Measurements from ENCODE around the gene SP3. TPM values are rescaled to one million over a fixed set of nuclear protein-coding genes. Genes with fewer than 3 reads are reported as not detected.

The SP3 gene
- polyA plus RNA-seq, 3 donors, result 11.4 to 26.9 (median 24.4) TPM

DNA sequence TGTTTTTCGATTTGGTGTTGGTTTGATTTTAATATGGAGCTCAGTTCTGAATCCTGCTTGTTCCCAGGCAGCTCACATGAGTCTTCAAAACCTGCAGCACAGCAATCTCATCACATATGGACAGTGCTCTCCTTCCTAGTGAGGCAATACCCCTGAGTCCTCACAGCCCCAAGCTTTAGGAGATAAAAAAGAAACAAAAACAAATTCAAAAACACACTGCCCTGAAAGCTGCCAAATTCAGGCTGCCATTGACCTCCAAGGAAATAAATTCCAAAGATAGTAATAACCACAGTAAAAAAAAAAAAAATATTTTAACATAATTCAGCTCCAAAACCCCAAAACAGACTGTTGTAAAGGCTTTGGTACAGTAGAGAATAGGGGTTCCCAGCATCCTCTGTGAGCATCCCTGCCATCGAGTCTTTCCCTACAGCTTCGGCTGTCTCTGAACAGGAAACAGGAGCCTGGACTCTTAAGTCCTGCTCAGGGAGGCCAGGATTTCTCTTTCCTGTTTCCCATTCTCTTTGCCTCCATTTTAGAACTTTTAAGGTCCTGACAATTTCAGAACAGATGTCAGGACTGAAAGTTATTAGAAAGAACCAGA lies 14.7 kb upstream of the SP3 start:
- no peak overlapping the region for H3K27ac ChIP-seq (ENCODE audit: low read depth, low read length)
- WGBS, 3 donors, result 58 to 69% (median 58%) methylated on average over 3 of the region's 3 CpGs

DNA sequence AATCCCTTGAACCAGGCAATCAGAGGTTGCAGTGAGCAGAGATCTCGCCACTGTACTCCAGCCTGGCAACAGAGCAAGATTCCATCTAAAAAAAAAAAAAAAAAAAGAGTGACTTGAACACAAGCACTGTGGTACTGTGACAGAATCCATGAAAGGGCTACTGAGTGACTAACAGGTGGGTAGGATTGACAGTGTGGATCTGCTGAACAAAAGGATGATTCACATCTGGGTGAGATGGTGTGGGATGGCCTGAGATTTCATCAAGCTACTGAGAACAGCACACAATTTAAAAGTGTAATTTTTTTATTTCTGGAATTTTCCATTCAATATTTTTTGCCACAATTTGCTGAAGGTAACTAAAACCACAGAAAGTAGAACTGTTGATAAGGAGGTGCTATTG lies 13.3 kb upstream of the SP3 start:
- WGBS, 3 donors, result 88 to 100% (median 92%) methylated on average over 1 of the region's 1 CpG
- no peak overlapping the region for H3K27ac ChIP-seq (ENCODE audit: low read depth, low read length)

GRCh38 chr2:173972636-173973035 lies 7.5 kb upstream of the SP3 start:
- WGBS, 3 donors, result 69 to 82% (median 81%) methylated on average over 3 of the region's 3 CpGs
- H3K27ac ChIP-seq (ENCODE audit: low read depth, low read length), result no peak overlapping the region

DNA sequence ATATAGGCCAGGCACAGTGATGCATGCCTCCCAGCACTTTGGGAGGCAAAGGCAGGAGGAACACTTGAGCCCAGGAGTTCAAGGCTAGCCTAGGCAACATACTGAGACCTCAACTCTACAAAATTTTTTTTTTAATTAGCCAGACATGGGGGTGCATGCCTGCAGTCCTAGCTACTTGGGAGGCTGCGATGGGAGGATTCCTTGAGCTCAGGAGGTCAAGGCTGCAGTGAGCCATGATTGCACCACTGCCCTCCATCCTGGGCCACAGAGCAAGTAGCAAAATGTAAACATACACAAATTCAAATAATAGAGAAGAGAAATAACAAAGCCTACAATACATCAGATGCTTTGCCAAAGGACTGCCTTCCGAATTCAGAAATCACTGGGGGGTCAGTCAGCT lies 7.0 kb upstream of the SP3 start:
- H3K27ac ChIP-seq (ENCODE audit: low read depth, low read length), result no peak overlapping the region
- WGBS, 3 donors, result 85 to 96% (median 93%) methylated on average over 2 of the region's 2 CpGs

DNA sequence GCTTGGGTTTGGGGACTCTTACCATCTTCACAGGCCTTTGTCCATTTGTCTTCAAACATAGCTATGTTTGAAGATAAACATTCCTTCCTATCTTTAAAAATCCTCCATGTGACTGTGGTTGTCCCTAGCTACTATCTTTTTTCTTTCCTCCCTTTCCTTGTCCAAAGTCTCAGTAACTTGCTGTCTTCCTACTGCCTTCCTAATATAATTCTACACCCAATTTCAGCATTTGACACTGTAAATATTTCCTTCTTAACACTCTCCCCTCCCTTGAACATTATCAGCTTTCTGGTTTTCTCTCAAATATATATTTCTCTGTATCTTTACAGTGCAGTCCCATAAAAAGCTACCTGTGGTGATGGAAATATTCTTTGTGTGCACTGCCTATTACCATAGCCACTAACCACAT lies 5.3 kb upstream of the SP3 start:
- no peak overlapping the region for H3K27ac ChIP-seq (ENCODE audit: low read depth, low read length)

- H3K27ac ChIP-seq (ENCODE audit: low read depth, low read length), result no peak overlapping the region
- WGBS, 3 donors, result 65 to 85% (median 76%) methylated on average over 1 of the region's 1 CpG
Measured at GRCh38 chr2:173969886-173970285, 4.7 kb upstream of the SP3 start.

GRCh38 chr2:173968551-173968950 lies 3.4 kb upstream of the SP3 start:
- 65 to 77% (median 68%) methylated on average over 6 of the region's 6 CpGs for WGBS, 3 donors
- H3K27ac ChIP-seq (ENCODE audit: low read depth, low read length), result no peak overlapping the region

DNA sequence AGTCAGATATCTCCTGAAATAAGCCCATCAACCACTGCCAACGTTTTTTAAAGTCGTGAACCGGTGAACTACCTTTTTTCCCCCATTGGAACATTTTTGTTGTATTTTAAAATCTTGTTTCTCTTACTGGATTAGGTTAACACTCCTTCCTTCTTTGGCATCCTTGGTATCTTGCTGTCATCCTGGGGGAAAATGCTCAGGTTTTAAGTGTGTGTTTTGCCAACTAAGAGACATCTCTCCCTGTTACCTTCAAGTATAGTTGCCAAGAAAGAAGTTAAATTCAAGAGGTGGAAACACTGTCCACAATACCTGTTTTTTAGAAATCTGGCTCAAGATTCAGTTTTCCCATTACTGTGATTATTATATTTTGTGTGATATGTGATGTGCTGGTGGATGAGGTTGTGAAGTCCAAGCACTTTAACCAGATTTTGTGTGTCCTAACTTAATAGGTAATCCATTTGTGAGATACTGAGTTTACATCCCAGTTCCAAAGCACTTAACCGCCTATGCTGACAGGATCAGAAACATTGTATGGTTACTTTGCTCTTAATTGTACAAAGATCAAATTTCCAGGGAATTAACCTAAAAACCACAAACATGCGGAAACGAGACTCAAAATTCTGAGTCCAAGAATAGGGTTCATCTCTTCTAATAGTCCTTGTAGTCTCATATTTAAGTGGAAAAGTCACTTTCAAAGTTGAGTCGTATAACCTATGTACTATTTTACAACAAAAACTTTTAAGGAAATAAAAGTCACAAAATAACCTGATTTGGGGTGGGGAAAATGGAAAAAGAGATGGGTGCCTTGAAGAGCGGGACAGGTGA lies 1.3 kb upstream of the SP3 start:
- peak overlapping the region; percentile 61 for H3K27ac ChIP-seq (ENCODE audit: low read depth, low read length)
- 29 to 55% (median 50%) methylated on average over 8 of the region's 8 CpGs for WGBS, 3 donors

GRCh38 chr2:173964565-173965371 lies 405 bp downstream of the SP3 start:
- 1% methylated on average over 65 to 71 of the region's 84 CpGs for WGBS, 3 donors
- H3K27ac ChIP-seq (ENCODE audit: low read depth, low read length), result peak overlapping the region; percentile 61

DNA sequence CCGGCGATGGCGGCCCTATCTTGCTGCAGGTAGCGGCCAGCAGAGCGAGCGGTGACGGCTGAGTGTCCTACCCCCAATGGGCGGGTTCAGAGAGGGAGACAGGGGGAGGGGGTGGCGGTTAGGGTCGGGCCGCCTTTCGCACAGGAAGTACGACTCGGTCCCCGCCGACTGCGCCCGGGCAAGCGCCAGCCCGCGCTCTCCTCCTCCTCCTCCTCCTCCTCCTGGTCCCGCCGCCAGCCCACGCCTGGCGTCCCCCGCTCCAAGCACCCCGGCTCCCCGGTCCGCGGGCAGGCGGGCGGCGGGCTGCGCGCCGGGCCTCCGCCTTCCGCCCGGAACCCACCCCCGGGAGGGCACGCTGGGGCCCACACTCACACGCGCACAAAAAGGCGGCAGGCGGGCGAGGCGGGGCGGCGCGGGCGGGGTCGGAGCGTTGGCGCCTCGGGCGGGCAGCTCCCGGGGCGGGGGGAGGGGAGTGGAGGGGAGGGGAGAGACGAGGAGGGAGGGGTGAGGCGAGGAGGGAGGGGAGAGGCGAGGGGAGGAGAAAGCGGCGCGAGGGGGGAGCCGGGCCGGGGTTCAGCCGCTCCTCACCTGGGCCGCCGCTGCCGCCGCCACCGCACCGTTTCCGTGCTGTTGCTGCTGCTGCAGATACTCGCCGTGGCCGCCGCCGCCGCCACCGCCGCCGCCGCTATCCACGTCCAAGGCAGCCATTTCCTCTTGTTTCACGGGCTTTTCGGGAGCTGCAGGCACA lies 1.2 kb downstream of the SP3 start:
- H3K27ac ChIP-seq (ENCODE audit: low read depth, low read length), result peak overlapping the region; percentile 61
- WGBS, 3 donors, result 0 to 1% (median 1%) methylated on average over 45 to 84 of the region's 87 CpGs

DNA sequence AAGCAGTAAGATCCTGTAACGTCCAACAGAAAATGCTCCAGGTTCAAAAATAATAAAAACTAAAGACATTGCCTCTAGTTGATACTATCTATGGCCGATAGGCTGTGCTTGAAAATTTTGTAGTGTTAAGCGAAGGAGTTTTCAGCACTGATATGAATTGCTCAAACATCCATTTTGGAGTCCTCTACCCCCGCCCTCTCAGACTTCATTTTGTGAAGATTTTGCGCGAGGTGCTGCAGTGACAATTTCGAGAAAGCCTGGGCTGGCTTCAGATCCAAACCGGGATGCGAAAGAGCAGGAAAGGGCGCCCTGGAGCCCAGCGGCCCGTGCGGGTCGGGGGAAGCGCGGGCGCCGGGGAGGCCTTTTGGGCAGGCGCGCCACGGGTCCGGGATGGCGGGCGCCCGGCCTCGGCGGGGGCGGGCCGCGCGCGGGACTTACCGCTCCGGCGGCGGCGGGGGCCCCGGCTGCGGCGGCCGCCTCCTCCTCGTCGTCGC lies 1.8 kb downstream of the SP3 start:
- peak overlapping the region; percentile 36 for H3K27ac ChIP-seq (ENCODE audit: low read depth, low read length)
- 0 to 1% (median 0%) methylated on average over 39 to 44 of the region's 44 CpGs for WGBS, 3 donors

GRCh38 chr2:173962583-173963110 lies 2.5 kb downstream of the SP3 start:
- WGBS, 3 donors, result 11 to 25% (median 19%) methylated on average over 4 of the region's 4 CpGs
- H3K27ac ChIP-seq (ENCODE audit: low read depth, low read length), result no peak overlapping the region

DNA sequence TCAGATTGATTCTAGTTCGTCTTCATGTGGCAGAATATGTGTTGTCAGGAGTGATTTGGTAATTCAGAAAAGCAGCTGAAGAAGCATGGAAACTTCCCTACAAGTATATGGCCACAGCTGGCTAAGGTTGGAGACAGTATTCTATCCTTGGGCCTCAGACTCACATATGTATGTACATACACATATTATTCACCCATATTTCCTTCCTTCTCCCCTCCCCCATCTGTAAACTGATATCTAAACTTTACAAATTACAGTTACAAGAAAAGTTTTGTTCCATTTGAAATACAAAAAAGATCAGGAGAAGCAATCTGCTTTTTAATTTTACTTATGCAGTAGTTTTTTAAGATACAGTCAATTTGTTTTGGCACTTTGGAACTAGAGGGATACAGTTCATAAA lies 3.1 kb downstream of the SP3 start:
- no peak overlapping the region for H3K27ac ChIP-seq (ENCODE audit: low read depth, low read length)
- WGBS, 3 donors, result 26 to 46% (median 36%) methylated on average over 1 of the region's 1 CpG

DNA sequence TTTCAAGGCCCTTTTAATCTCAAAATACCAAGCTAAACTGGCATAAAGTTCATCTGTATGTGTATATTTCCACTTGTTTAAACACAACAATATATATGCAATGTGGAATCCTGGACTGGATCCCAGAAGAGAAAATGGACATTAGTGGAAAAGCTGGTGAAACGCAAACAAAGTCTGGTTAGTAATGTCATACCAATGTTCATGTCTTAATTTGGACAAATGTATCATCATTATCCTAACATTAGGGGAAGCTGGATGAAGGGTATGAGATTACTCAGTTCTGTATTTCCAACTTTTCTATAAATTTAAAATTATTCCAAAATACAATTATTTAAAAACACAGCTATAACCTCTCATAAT lies 3.8 kb downstream of the SP3 start:
- WGBS, 3 donors, result 50 to 100% (median 95%) methylated on average over 1 of the region's 1 CpG
- no peak overlapping the region for H3K27ac ChIP-seq (ENCODE audit: low read depth, low read length)

GRCh38 chr2:173959909-173960308 lies 5.3 kb downstream of the SP3 start:
- WGBS, 3 donors, result 73 to 94% (median 89%) methylated on average over 7 of the region's 7 CpGs
- H3K27ac ChIP-seq (ENCODE audit: low read depth, low read length), result no peak overlapping the region

GRCh38 chr2:173959358-173959884 lies 5.8 kb downstream of the SP3 start:
- H3K27ac ChIP-seq (ENCODE audit: low read depth, low read length), result no peak overlapping the region
- WGBS, 3 donors, result 81 to 92% (median 87%) methylated on average over 16 of the region's 16 CpGs

DNA sequence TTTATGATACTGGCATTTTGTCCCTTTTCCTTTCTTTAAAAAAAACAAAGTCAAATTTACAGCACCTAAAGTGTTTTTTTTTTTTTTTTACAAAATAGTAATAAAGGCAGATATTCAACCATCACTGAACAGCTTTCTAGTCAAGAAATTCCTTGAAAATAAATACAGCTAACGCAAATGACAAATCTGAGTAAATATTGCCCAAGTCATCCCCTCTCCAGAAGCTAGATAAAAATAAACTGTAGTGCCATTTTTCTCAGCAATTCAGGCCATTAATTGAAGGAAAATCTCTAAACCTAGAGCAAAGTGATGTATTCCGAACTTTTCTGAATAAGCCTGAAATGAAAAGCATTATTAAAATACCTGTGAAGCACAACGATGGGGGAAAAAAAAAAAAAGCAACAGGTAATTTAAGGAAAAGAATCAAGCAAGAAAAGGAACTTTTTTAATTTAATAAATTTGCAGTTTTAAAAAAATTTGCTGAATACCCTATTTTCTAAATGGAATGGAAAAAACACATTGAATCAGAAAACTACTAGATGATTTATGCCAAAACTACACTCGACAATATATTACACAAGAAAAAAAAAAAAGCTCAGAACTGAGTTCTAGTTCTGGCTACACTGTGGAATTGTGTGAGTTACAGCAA lies 6.9 kb downstream of the SP3 start:
- 53 to 68% (median 59%) methylated on average over 4 of the region's 4 CpGs for whole genome bisulfite sequencing, 3 donors
- H3K27ac ChIP-seq (ENCODE audit: low read depth, low read length), result no peak overlapping the region

GRCh38 chr2:173957517-173957916 lies 7.7 kb downstream of the SP3 start:
- WGBS, 3 donors, result 59 to 81% (median 68%) methylated on average over 2 of the region's 2 CpGs
- no peak overlapping the region for H3K27ac ChIP-seq (ENCODE audit: low read depth, low read length)

Measured in adipose tissue (tissue), 3 donors.